ENCODE data around the gene ZNF628. TPM values are rescaled to one million over a fixed set of nuclear protein-coding genes. Genes with fewer than 3 reads are reported as not detected.

ZNF628 gene
- total and polyA plus RNA-seq, 2 donors (not counting 1 experiment from before 2014, with no cell fraction given), result 0.49 to 1.3 TPM

- Histone ChIP-seq H3K27ac (ENCODE audit: insufficient read depth, low read length) (no peak overlapping the region), H3K36me3 (ENCODE audit: control insufficient read depth, insufficient read depth, low read length) (peaks cover 13% of the 10 kb centered on the region), H3K4me2 (ENCODE audit: extremely low read depth, insufficient read depth, low read length) (no peak overlapping the region), H4K20me1 (ENCODE audit: control insufficient read depth, extremely low read depth, insufficient read depth, low read length) (no peaks in the 10 kb centered on the region), H3K27me3 (ENCODE audit: control insufficient read depth, insufficient read depth, low read length) (no peaks in the 10 kb centered on the region), H3K4me3 (replicated peaks in 1 of 4; ENCODE audit: control extremely low read depth in 1 of 4, insufficient read depth in 1 of 4, low read depth in 3 of 4, low read length in 4 of 4) (no peak overlapping the region), H3K79me2 (ENCODE audit: control insufficient read depth, insufficient read depth, low read length) (peaks cover 28% of the 10 kb centered on the region), H3K4me1 (ENCODE audit: control insufficient read depth, extremely low read depth, insufficient read depth, low read length) (peaks cover 16% of the 10 kb centered on the region), H3K9ac (ENCODE audit: insufficient read depth, low read length) (no peak overlapping the region), H2AFZ (ENCODE audit: low read length) (no peak overlapping the region), H3K9me3 (ENCODE audit: control insufficient read depth, insufficient read depth, low read depth, low read length) (no peaks in the 10 kb centered on the region)
- no peak for TF ChIP-seq CTCF (conservative IDR thresholded peaks at IDR 0.05 in 1 of 2, IDR thresholded peaks at IDR 0.05 in 1 of 2; ENCODE audit: low read depth in 1 of 2, low read length in 2 of 2)
- no peak for TF ChIP-seq EZH2 (IDR thresholded peaks at IDR 0.05; ENCODE audit: low read length, missing control alignments)
- no peak for DNase-seq (ENCODE audit: low read depth in 2 of 2)
Measured at GRCh38 chr19:55481794-55482155, 5.4 kb downstream of the ZNF628 start.

- no peak overlapping the region for H3K4me2 ChIP-seq (ENCODE audit: extremely low read depth, insufficient read depth, low read length)
- H3K27ac ChIP-seq (ENCODE audit: insufficient read depth, low read length), result no peak overlapping the region
- H3K79me2 ChIP-seq (ENCODE audit: control insufficient read depth, insufficient read depth, low read length), result peaks cover 28% of the 10 kb centered on the region
- H3K4me3 ChIP-seq (replicated peaks in 1 of 4; ENCODE audit: control extremely low read depth in 1 of 4, insufficient read depth in 1 of 4, low read depth in 3 of 4, low read length in 4 of 4), result no peak overlapping the region
- TF ChIP-seq EZH2 (IDR thresholded peaks at IDR 0.05; ENCODE audit: low read length, missing control alignments), result no peak
- no peak for TF ChIP-seq CTCF (conservative IDR thresholded peaks at IDR 0.05 in 1 of 2, IDR thresholded peaks at IDR 0.05 in 1 of 2; ENCODE audit: low read depth in 1 of 2, low read length in 2 of 2)
- H3K27me3 ChIP-seq (ENCODE audit: control insufficient read depth, insufficient read depth, low read length), result no peaks in the 10 kb centered on the region
- no peak overlapping the region for H2AFZ ChIP-seq (ENCODE audit: low read length)
- no peaks in the 10 kb centered on the region for H4K20me1 ChIP-seq (ENCODE audit: control insufficient read depth, extremely low read depth, insufficient read depth, low read length)
- peaks cover 22% of the 10 kb centered on the region for H3K4me1 ChIP-seq (ENCODE audit: control insufficient read depth, extremely low read depth, insufficient read depth, low read length)
- H3K9ac ChIP-seq (ENCODE audit: insufficient read depth, low read length), result no peak overlapping the region
- H3K36me3 ChIP-seq (ENCODE audit: control insufficient read depth, insufficient read depth, low read length), result peaks cover 13% of the 10 kb centered on the region
- no peak for DNase-seq (ENCODE audit: low read depth in 2 of 2)
- H3K9me3 ChIP-seq (ENCODE audit: control insufficient read depth, insufficient read depth, low read depth, low read length), result no peaks in the 10 kb centered on the region
Measured at GRCh38 chr19:55482156-55482961, 5.9 kb downstream of the ZNF628 start.

GRCh38 chr19:55482967-55483705, 6.7 kb downstream of the ZNF628 start:
- Histone ChIP-seq H4K20me1 (ENCODE audit: control insufficient read depth, extremely low read depth, insufficient read depth, low read length) (no peaks in the 10 kb centered on the region), H3K27me3 (ENCODE audit: control insufficient read depth, insufficient read depth, low read length) (no peaks in the 10 kb centered on the region), H3K4me3 (replicated peaks in 1 of 4; ENCODE audit: control extremely low read depth in 1 of 4, insufficient read depth in 1 of 4, low read depth in 3 of 4, low read length in 4 of 4) (no peak overlapping the region), H3K27ac (ENCODE audit: insufficient read depth, low read length) (no peak overlapping the region), H2AFZ (ENCODE audit: low read length) (no peak overlapping the region), H3K4me1 (ENCODE audit: control insufficient read depth, extremely low read depth, insufficient read depth, low read length) (peaks cover 28% of the 10 kb centered on the region), H3K79me2 (ENCODE audit: control insufficient read depth, insufficient read depth, low read length) (peaks cover 22% of the 10 kb centered on the region), H3K4me2 (ENCODE audit: extremely low read depth, insufficient read depth, low read length) (no peak overlapping the region), H3K9ac (ENCODE audit: insufficient read depth, low read length) (no peak overlapping the region), H3K9me3 (ENCODE audit: control insufficient read depth, insufficient read depth, low read depth, low read length) (no peaks in the 10 kb centered on the region), H3K36me3 (ENCODE audit: control insufficient read depth, insufficient read depth, low read length) (peaks cover 13% of the 10 kb centered on the region)
- DNase-seq (ENCODE audit: low read depth in 2 of 2), result no peak
- TF ChIP-seq CTCF (conservative IDR thresholded peaks at IDR 0.05 in 1 of 2, IDR thresholded peaks at IDR 0.05 in 1 of 2; ENCODE audit: low read depth in 1 of 2, low read length in 2 of 2) (no peak), EZH2 (IDR thresholded peaks at IDR 0.05; ENCODE audit: low read length, missing control alignments) (no peak)

All from fibroblast of lung (primary cell).